ENCODE measurements around the gene FAM3A.

DNA sequence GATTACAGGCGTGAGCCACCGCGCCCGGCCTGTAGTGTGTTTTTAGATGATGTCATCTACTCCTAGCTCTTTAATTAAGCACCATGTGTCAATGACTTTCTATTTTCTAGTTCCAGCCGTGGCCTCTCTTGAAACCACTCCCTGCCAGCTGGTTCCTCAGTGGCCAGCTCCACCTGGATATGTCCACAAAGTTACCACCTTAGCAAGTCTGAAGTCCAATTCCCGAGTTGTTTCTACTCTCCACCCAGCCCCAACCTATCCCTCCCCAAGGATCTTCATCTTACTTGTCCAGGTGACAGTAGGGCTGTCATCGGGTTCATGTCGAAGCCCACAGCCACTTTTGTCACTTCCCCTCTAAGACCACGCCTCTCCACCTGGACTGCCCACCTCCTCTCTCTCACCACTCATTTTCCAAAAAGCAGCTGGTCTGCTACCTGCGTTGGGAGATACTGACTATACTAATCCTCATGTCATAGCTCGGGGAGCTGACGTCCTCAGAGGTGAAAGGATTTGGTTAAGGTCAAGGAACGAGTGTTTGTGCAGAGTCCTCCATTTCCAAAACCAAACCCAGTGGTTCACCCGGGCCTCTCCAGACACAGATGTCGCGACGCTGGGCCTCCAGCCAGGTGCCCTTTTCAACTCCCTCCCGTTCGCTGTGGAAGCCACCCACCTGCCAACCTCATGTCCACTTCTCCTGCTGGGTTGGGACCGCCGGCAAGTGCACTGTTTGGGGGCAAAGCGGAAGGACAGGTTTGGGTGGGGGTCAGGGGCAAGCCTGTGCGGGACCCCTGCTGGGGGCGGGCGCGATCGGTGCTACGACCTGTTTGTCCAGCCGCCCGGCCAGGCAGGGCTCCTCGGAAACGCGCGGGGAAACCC, 704 bp downstream of the FAM3A start:
- TF ChIP-seq SUZ12 (IDR thresholded peaks at IDR 0.05; ENCODE audit: extremely low read depth, insufficient read depth, insufficient read length), result no peak
- no peak for TF ChIP-seq YY1 (IDR thresholded peaks at IDR 0.05; ENCODE audit: insufficient read depth, insufficient read length)
